Coronary artery (tissue), 2 donors: Measurements from ENCODE around the gene ARHGEF12.

Source experiments
- DNase-seq: peaks from one replicate; pipeline ENCODE4 v3.0.0-alpha.2; 2017; ENCODE audit warnings: low spot score
- H3K27ac ChIP-seq, 2 donors: fragments of 200-600 bp; sonication (generic); one replicate each; pipeline ENCODE4 v1.5.1; 2016 to 2019
- H3K4me3 ChIP-seq: fragments of 200-600 bp; sonication (generic); 2 replicates; pipeline ENCODE4 v1.5.1; 2016; ENCODE audit warnings: mild to moderate bottlenecking, moderate library complexity
- CTCF ChIP-seq: fragments of 200-600 bp; sonication (generic); IDR thresholded peaks from one replicate; pipeline ENCODE4 v1.5.1; 2019; ENCODE audit warnings: antibody characterized with exemption

ARHGEF12 gene

GRCh38 chr11:120317689-120318480, 18.3 kb upstream of the ARHGEF12 start:
- Histone ChIP-seq H3K27ac (peak overlapping the region; percentile 74 to 81), H3K4me3 (no peak overlapping the region)
- no peak for DNase-seq
- TF ChIP-seq CTCF, result no peak

GRCh38 chr11:120318906-120319305, 17.3 kb upstream of the ARHGEF12 start:
- TF ChIP-seq CTCF, result no peak
- no peak for DNase-seq
- Histone ChIP-seq H3K27ac (no peak overlapping the region), H3K4me3 (no peak overlapping the region)

GRCh38 chr11:120324932-120325810, 11.0 kb upstream of the ARHGEF12 start, which contains the start of gene TLCD5:
TSS of gene TLCD5 (plus strand) at chr11:120325299. CDS start at chr11:120327442, 2,143 bp downstream.
- TF ChIP-seq CTCF, result no peak
- Histone ChIP-seq H3K4me3 (peak within 1 kb of the TSS; percentile 89), H3K27ac (peak within 1 kb of the TSS; percentile 95 to 98)
- peak; percentile 84 for DNase-seq

- no peak for TF ChIP-seq CTCF
- peak overlapping the region; percentile 60 to 98 for H3K27ac ChIP-seq
Observed at GRCh38 chr11:120326228-120326627, 10.0 kb upstream of the ARHGEF12 start.

GRCh38 chr11:120326845-120327281, 9.3 kb upstream of the ARHGEF12 start:
- no peak for DNase-seq
- no peak for TF ChIP-seq CTCF
- peak overlapping the region; percentile 89 for H3K4me3 ChIP-seq
- H3K27ac ChIP-seq, result peak overlapping the region; percentile 60 to 98

More at GRCh38 chr11:120326228-120326627, 10.0 kb upstream of the ARHGEF12 start:
- H3K4me3 ChIP-seq, result peak overlapping the region; percentile 89
- DNase-seq, result no peak

- TF ChIP-seq CTCF, result no peak
- no peak for DNase-seq
- peak overlapping the region; percentile 89 for H3K4me3 ChIP-seq
- peak overlapping the region; percentile 60 to 98 for H3K27ac ChIP-seq
Observed at GRCh38 chr11:120327311-120327710, 8.9 kb upstream of the ARHGEF12 start.
